Hematopoietic multipotent progenitor cell treated with erythropoietin and hydrocortisone succinate and interleukin-3 and kit ligand, for 17 days (in vitro differentiated cells): ENCODE results near the gene TGDS.
"Not testable (repeated sequence)": the region's sequence is repeated elsewhere in the genome, so short reads cannot be mapped to it uniquely, and the experiment has no call there.

Experiments
- DNase-seq: peaks from one replicate; pipeline ENCODE4 v3.0.0-alpha.2; 2015; ENCODE audit warnings: low spot score

Gene TGDS

GRCh38 chr13:94550062-94550738 lies 45.8 kb downstream of the TGDS start:
- no peak for DNase-seq

GRCh38 chr13:94549232-94550061 lies 46.5 kb downstream of the TGDS start:
- DNase-seq = peak; percentile 72

GRCh38 chr13:94548821-94549231 lies 47.1 kb downstream of the TGDS start:
- DNase-seq = peak; percentile 8

DNA sequence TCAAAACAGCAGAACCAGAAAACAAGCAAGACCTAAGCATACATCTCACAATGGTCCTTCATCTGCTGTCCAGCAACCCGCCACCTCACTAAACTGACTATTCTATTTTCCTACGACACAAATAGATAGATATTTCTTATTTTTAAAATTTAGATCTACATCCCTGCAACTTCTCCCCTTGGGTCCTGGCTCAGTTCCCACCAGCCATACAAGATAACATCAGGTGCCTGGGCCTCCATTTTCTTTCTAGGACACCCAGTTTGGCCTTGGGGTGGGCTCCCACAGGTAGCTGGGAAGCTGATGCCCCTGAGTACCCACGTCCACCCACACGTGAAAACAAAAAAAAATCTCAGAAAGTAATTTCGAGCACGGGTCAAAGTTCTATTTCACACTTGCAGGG lies 47.6 kb downstream of the TGDS start:
- DNase-seq = no peak

GRCh38 chr13:94546061-94546839 lies 49.7 kb downstream of the TGDS start:
- no peak for DNase-seq

DNA sequence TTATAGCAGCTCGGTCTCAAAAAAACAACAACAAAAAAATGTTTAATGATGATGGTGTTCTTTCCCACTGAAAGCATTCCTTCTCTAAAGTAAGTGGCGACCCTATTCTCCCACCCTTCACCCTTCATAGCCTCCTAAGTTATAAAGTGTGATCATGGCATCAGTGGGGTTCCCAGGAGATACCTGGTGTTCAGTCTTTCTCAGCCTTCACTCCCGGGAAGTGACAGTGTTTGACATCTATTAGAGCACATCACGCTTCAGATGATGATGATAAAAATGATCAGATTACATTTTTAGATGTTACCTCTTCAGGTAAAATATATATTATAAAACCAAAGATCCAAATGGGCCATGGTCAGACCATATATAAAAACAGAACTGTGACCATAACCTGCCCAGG lies 51.0 kb downstream of the TGDS start:
- DNase-seq = no peak

DNA sequence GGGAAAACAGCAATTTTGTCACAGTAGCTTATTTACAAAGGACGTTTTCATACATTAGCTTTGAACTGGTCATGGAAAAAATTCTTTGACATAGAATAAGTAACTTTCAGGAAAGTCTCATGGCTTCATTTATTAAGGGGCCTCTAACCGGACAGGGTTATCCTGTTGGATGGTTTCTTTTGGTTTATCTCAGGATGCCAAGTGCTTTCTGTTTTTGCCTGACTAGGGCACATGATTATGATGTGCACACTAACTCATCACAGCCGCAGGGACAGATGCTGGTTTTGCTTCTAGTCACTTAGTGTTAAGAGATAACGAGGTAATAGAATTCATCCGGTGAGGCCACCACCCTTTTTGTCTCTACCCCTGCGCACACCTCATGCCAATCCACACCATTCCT lies 53.0 kb downstream of the TGDS start:
- no peak for DNase-seq

GRCh38 chr13:94537740-94538630 lies 58.0 kb downstream of the TGDS start:
- no peak for DNase-seq

- no peak for DNase-seq
These were observed 60.2 kb downstream of the TGDS start for GRCh38 chr13:94535775-94536174.

GRCh38 chr13:94535231-94535630 lies 60.7 kb downstream of the TGDS start:
- DNase-seq = no peak

- no peak for DNase-seq
These were observed 61.8 kb downstream of the TGDS start for GRCh38 chr13:94534166-94534565.

DNA sequence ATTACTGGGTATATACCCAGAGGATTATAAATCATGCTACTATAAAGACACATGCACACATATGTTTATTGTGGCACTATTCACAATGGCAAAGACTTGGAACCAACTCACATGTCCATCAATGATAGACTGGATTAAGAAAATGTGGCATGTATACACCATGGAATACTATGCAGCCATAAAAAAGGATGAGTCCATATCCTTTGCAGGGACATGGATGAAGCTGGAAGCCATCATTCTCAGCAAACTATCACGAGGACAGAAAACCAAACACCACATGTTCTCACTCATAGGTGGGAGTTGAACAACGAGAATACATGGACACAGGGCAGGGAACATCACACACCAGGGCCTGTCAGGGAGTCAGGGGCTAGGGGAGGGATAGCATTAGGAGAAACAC lies 63.7 kb downstream of the TGDS start:
- not testable (repeated sequence) for DNase-seq

DNA sequence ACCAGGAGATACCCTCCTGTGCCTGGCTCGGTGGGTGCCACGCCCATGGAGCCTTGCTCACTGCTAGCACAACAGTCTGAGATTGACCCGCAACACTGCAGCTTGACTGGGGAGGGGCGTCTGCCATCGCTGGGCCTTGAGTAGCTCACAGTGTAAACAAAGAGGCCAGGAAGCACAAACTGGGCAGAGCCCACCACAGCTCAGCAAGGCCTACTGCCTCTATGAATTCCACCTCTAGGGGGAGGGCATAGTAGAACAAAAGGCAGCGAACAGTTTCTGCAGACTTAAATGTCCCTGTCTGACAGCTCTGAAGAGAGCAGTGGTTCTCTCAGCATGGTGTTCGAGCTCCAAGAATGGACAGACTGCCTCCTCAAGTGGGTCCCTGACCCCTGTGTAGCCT lies 69.0 kb downstream of the TGDS start:
- not testable (repeated sequence) for DNase-seq

DNA sequence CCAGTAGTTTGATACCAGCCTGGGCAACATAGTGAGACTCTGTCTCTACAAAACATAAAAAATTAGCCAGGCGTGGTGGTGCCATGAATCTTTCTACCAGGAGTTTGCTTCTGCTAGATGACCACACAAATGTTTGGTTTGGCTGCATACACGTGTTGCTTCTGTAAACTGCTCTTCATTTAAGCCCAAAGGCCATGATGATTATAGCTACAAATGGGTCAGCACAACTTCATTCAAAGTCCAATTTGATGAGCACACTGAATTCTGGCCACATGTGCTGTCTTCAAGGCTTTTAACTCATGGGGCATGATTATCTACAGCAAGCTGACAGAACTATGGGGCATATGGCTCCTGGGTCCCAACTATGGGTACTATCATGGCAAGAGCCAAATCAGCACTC lies 70.2 kb downstream of the TGDS start:
- DNase-seq = no peak

GRCh38 chr13:94524407-94524806 lies 71.5 kb downstream of the TGDS start:
- DNase-seq = no peak
